ENCODE data around the gene ADARB2.

GRCh38 chr10:1297566-1298301, 439.6 kb downstream of the ADARB2 start:
- TF ChIP-seq CTCF (IDR thresholded peaks at IDR 0.05): no peak
- TF ChIP-seq POLR2A (IDR thresholded peaks at IDR 0.05): no peak

Measured in testis (tissue), 2 donors.